HepG2 (cell line): ENCODE data around the gene BIRC6. TPM values are rescaled to one million over a fixed set of nuclear protein-coding genes. Genes with fewer than 3 reads are reported as not detected.
A peak's percentile ranks its signal among the peaks of the same experiment; 100 is the strongest.

Experiments
- CBX2 ChIP-seq, 2 experiments: fragments of 200-600 bp in 1 of 2; sonication (generic); formaldehyde crosslinking in 1 of 2; IDR thresholded peaks; 2 replicates each; pipeline versions ENCODE4 v1.7.0 to v1.8.1; 2018 to 2022; ENCODE audit warnings: low read depth in 2 of 2, low read length in 1 of 2, mild to moderate bottlenecking in 1 of 2, missing genetic modification reagents in 1 of 2
- CREM ChIP-seq, 2 experiments: sonication (generic) in 1 of 2; formaldehyde crosslinking in 1 of 2; IDR thresholded peaks; 2 replicates each; pipeline versions ENCODE4 v1.4.0 to v1.6.1; 2016 to 2020; ENCODE audit warnings: antibody characterized with exemption in 1 of 2, mild to moderate bottlenecking in 1 of 2, missing genetic modification reagents in 1 of 2
- KAT8 ChIP-seq: IDR thresholded peaks from 2 replicates; pipeline ENCODE4 v1.6.1; 2016; ENCODE audit warnings: missing genetic modification reagents, missing compliant biosample characterization
- KDM1A ChIP-seq: IDR thresholded peaks from 2 replicates; pipeline ENCODE4 v1.6.1; 2016; ENCODE audit warnings: missing compliant biosample characterization
- NFRKB ChIP-seq: fragments of 450-650 bp; IDR thresholded peaks from 2 replicates; pipeline ENCODE4 v1.6.1; 2017
- RXRB ChIP-seq: IDR thresholded peaks from 2 replicates; pipeline ENCODE4 v1.6.1; 2016; ENCODE audit warnings: borderline replicate concordance, missing genetic modification reagents, missing compliant biosample characterization
- TARDBP ChIP-seq: sonication (generic); formaldehyde crosslinking; IDR thresholded peaks from 2 replicates; pipeline ENCODE4 v1.8.0; 2022; ENCODE audit warnings: mild to moderate bottlenecking, missing genetic modification reagents
- TGIF2 ChIP-seq: IDR thresholded peaks from 2 replicates; pipeline ENCODE4 v1.6.1; 2016; ENCODE audit warnings: control low read depth, missing compliant biosample characterization
- ZNF746 ChIP-seq: sonication (generic); formaldehyde crosslinking; IDR thresholded peaks from 2 replicates; pipeline ENCODE4 v1.8.0; 2022; ENCODE audit warnings: mild to moderate bottlenecking, missing genetic modification reagents
- ZNF816 ChIP-seq: sonication (generic); formaldehyde crosslinking; IDR thresholded peaks from 2 replicates; pipeline ENCODE4 v1.8.0; 2022; ENCODE audit warnings: missing genetic modification reagents, mild to moderate bottlenecking, borderline replicate concordance
- ZSCAN21 ChIP-seq: sonication (generic); formaldehyde crosslinking; IDR thresholded peaks from 2 replicates; pipeline ENCODE4 v1.8.0; 2022; ENCODE audit warnings: mild to moderate bottlenecking, missing genetic modification reagents, moderate library complexity, borderline replicate concordance
- polyA plus RNA-seq, 8 experiments: library from polyadenylated mRNA; depleted of rRNA in 3 of 8; stranded (reverse) in 7 of 8; unstranded in 1 of 8; fragments of >200 nt; fragmentation: Illumina TruSeq in 4 of 8; extraction: Trizol in 4 of 8; gene quantifications; 2 replicates each; pipeline versions ENCODE4 v1.2.1 to v1.2.3, GENCODE V29; 2011 to 2016; ENCODE audit warnings: low read depth in 4 of 8, missing spikeins in 1 of 8, mixed read lengths in 1 of 8; ENCODE audit not compliant: insufficient read depth in 1 of 8
- total RNA-seq, 5 experiments: library from RNA; depleted of rRNA; stranded (reverse); fragments of >200 nt; fragmentation: Illumina TruSeq; extraction: Trizol; gene quantifications; 2 replicates each; pipeline ENCODE4 v1.2.3, GENCODE V29; 2016; ENCODE audit warnings: low read depth in 1 of 5
- TF ChIP-seq, protein P1 (sequence below): IDR thresholded peaks from 2 replicates; pipeline ENCODE4 v1.6.1; 2016; ENCODE audit warnings: low read depth, missing genetic modification reagents, missing compliant biosample characterization
- TF ChIP-seq, protein P2 (sequence below): sonication (generic); formaldehyde crosslinking; IDR thresholded peaks from 2 replicates; pipeline ENCODE4 v1.5.0; 2020; ENCODE audit warnings: mild to moderate bottlenecking, missing genetic modification reagents, borderline replicate concordance
- TF ChIP-seq, protein P3 (sequence below): sonication (generic); formaldehyde crosslinking; IDR thresholded peaks from 2 replicates; pipeline ENCODE4 v1.4.0; 2020; ENCODE audit warnings: missing genetic modification reagents
- TF ChIP-seq, protein P4 (sequence below): sonication (generic); formaldehyde crosslinking; conservative IDR thresholded peaks from 2 replicates; pipeline ENCODE4 v1.8.0; 2022; ENCODE audit warnings: low read depth, missing genetic modification reagents

BIRC6 gene
- total and polyA plus RNA-seq, 2 of the 13 experiments (the other 11 are each of a cell fraction or from before 2014, with no cell fraction given) = 65.6 to 120 TPM

DNA sequence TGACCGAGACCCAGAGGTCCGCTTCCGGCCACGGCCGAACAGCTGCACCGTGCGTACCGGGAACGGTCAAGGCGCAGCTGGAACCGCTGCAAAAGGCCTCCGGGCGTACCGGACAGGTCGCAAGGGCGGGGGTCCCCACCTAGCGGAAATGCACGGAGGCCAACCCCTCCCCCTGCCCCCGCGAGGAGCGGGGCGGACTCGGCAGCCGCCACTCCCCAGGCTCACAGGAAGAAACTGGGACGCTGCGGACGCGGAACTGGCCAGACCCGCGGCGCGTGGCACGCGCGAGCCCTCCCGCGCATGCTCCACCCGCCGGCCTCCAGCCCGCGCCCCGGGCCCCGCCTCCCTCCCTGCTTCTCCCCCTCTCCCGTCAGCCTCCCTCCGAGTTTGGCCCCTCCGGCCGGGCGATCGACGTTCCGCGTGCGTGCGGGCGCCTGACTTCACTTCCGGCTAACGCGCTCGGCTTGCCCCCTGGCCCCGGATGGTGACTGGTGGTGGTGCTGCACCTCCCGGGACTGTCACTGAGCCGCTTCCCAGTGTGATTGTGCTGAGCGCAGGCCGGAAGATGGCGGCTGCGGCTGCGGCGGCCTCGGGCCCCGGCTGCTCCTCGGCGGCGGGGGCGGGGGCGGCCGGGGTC lies at the start of gene BIRC6 (continued):
- TF ChIP-seq, protein P1, sequence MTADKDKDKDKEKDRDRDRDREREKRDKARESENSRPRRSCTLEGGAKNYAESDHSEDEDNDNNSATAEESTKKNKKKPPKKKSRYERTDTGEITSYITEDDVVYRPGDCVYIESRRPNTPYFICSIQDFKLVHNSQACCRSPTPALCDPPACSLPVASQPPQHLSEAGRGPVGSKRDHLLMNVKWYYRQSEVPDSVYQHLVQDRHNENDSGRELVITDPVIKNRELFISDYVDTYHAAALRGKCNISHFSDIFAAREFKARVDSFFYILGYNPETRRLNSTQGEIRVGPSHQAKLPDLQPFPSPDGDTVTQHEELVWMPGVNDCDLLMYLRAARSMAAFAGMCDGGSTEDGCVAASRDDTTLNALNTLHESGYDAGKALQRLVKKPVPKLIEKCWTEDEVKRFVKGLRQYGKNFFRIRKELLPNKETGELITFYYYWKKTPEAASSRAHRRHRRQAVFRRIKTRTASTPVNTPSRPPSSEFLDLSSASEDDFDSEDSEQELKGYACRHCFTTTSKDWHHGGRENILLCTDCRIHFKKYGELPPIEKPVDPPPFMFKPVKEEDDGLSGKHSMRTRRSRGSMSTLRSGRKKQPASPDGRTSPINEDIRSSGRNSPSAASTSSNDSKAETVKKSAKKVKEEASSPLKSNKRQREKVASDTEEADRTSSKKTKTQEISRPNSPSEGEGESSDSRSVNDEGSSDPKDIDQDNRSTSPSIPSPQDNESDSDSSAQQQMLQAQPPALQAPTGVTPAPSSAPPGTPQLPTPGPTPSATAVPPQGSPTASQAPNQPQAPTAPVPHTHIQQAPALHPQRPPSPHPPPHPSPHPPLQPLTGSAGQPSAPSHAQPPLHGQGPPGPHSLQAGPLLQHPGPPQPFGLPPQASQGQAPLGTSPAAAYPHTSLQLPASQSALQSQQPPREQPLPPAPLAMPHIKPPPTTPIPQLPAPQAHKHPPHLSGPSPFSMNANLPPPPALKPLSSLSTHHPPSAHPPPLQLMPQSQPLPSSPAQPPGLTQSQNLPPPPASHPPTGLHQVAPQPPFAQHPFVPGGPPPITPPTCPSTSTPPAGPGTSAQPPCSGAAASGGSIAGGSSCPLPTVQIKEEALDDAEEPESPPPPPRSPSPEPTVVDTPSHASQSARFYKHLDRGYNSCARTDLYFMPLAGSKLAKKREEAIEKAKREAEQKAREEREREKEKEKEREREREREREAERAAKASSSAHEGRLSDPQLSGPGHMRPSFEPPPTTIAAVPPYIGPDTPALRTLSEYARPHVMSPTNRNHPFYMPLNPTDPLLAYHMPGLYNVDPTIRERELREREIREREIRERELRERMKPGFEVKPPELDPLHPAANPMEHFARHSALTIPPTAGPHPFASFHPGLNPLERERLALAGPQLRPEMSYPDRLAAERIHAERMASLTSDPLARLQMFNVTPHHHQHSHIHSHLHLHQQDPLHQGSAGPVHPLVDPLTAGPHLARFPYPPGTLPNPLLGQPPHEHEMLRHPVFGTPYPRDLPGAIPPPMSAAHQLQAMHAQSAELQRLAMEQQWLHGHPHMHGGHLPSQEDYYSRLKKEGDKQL (CRISPR knock-in tag) = peak; percentile 71
- TF ChIP-seq TARDBP (CRISPR knock-in tag) (peak; percentile 93), KAT8 (CRISPR knock-in tag) (peak; percentile 95), CBX2 (IDR thresholded peaks at IDR 0.05; ENCODE audit: low read depth, low read length) (no peak), CBX2 (CRISPR knock-in tag; IDR thresholded peaks at IDR 0.05; ENCODE audit: low read depth) (peak; percentile 33), ZNF746 (CRISPR knock-in tag) (peak; percentile 56), RXRB (CRISPR knock-in tag) (peak; percentile 56), KDM1A (CRISPR knock-in tag) (0 out of 2 replicates have a peak, but pooled peaks have one; percentile 47), TGIF2 (peak; percentile 91), ZSCAN21 (peak; percentile 96), ZNF816 (CRISPR knock-in tag) (peak; percentile 99), NFRKB (no peak), CREM (IDR thresholded peaks at IDR 0.05) (peak; percentile 81), CREM (CRISPR knock-in tag; IDR thresholded peaks at IDR 0.05) (no peak)
- TF ChIP-seq, protein P2, sequence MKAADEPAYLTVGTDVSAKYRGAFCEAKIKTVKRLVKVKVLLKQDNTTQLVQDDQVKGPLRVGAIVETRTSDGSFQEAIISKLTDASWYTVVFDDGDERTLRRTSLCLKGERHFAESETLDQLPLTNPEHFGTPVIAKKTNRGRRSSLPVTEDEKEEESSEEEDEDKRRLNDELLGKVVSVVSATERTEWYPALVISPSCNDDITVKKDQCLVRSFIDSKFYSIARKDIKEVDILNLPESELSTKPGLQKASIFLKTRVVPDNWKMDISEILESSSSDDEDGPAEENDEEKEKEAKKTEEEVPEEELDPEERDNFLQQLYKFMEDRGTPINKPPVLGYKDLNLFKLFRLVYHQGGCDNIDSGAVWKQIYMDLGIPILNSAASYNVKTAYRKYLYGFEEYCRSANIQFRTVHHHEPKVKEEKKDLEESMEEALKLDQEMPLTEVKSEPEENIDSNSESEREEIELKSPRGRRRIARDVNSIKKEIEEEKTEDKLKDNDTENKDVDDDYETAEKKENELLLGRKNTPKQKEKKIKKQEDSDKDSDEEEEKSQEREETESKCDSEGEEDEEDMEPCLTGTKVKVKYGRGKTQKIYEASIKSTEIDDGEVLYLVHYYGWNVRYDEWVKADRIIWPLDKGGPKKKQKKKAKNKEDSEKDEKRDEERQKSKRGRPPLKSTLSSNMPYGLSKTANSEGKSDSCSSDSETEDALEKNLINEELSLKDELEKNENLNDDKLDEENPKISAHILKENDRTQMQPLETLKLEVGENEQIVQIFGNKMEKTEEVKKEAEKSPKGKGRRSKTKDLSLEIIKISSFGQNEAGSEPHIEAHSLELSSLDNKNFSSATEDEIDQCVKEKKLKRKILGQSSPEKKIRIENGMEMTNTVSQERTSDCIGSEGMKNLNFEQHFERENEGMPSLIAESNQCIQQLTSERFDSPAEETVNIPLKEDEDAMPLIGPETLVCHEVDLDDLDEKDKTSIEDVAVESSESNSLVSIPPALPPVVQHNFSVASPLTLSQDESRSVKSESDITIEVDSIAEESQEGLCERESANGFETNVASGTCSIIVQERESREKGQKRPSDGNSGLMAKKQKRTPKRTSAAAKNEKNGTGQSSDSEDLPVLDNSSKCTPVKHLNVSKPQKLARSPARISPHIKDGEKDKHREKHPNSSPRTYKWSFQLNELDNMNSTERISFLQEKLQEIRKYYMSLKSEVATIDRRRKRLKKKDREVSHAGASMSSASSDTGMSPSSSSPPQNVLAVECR = peak; percentile 96
- TF ChIP-seq, protein P3, sequence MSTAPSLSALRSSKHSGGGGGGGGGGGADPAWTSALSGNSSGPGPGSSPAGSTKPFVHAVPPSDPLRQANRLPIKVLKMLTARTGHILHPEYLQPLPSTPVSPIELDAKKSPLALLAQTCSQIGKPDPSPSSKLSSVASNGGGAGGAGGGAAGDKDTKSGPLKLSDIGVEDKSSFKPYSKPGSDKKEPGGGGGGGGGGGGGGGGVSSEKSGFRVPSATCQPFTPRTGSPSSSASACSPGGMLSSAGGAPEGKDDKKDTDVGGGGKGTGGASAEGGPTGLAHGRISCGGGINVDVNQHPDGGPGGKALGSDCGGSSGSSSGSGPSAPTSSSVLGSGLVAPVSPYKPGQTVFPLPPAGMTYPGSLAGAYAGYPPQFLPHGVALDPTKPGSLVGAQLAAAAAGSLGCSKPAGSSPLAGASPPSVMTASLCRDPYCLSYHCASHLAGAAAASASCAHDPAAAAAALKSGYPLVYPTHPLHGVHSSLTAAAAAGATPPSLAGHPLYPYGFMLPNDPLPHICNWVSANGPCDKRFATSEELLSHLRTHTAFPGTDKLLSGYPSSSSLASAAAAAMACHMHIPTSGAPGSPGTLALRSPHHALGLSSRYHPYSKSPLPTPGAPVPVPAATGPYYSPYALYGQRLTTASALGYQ (CRISPR knock-in tag) = peak; percentile 63; the same call in 1 of the 2 replicates
- TF ChIP-seq, protein P4, sequence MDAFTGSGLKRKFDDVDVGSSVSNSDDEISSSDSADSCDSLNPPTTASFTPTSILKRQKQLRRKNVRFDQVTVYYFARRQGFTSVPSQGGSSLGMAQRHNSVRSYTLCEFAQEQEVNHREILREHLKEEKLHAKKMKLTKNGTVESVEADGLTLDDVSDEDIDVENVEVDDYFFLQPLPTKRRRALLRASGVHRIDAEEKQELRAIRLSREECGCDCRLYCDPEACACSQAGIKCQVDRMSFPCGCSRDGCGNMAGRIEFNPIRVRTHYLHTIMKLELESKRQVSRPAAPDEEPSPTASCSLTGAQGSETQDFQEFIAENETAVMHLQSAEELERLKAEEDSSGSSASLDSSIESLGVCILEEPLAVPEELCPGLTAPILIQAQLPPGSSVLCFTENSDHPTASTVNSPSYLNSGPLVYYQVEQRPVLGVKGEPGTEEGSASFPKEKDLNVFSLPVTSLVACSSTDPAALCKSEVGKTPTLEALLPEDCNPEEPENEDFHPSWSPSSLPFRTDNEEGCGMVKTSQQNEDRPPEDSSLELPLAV = peak; percentile 98
